Kidney (tissue), 14 donors: Measurements from ENCODE around the gene MAPK10. TPM values are rescaled to one million over a fixed set of nuclear protein-coding genes. Genes with fewer than 3 reads are reported as not detected.

Source experiments
- DNase-seq, 5 donors: peaks; one replicate each; pipeline ENCODE4 v3.0.0-alpha.2; 2013 to 2020
- FAIRE-seq: peaks from 2 replicates; lab custom pipeline; 2012; peaks lifted over from hg19 to GRCh38; lab: Jason Lieb, UNC
- H3K27ac ChIP-seq, 2 donors: one replicate each; pipeline ENCODE4 v1.7.0; 2013; ENCODE audit warnings: low read depth in 2 of 2, low read length in 2 of 2, inconsistent platforms in 1 of 2
- H3K27me3 ChIP-seq: one replicate; pipeline ENCODE4 v1.7.1; 2013; ENCODE audit warnings: low read length, inconsistent platforms; ENCODE audit not compliant: control insufficient read depth, insufficient read depth
- H3K36me3 ChIP-seq, 3 donors: one replicate each; pipeline versions ENCODE4 v1.7.0 to v1.7.1; 2013; ENCODE audit warnings: low read length in 3 of 3, control low read depth in 1 of 3, inconsistent platforms in 1 of 3; ENCODE audit not compliant: insufficient read depth in 3 of 3, control insufficient read depth in 2 of 3
- H3K4me1 ChIP-seq, 3 donors: one replicate each; pipeline versions ENCODE4 v1.7.0 to v1.7.1; 2013; ENCODE audit warnings: low read length in 3 of 3, inconsistent platforms in 1 of 3, low read depth in 1 of 3; ENCODE audit not compliant: control insufficient read depth in 2 of 3, insufficient read depth in 2 of 3
- H3K4me3 ChIP-seq, 3 donors: one replicate each; pipeline versions ENCODE4 v1.7.0 to v1.8.1; 2013; ENCODE audit warnings: low read length in 3 of 3, control low read depth in 1 of 3, inconsistent platforms in 1 of 3
- H3K9ac ChIP-seq, 3 donors: one replicate each; pipeline versions ENCODE4 v1.7.0 to v1.7.1; 2013; ENCODE audit warnings: low read length in 3 of 3, control low read depth in 1 of 3, inconsistent platforms in 1 of 3
- H3K9me3 ChIP-seq, 3 donors: one replicate each; pipeline versions ENCODE4 v1.7.0 to v1.7.1; 2013; ENCODE audit warnings: low read length in 3 of 3, control low read depth in 1 of 3, inconsistent platforms in 1 of 3; ENCODE audit not compliant: control insufficient read depth in 2 of 3, insufficient read depth in 1 of 3
- intact Hi-C: fragments of 100-400 bp; cut with DNase I; formaldehyde crosslinking; loops from one replicate; pipeline ENCODE4 v1.11.1; 2022
- polyA plus RNA-seq: library from polyadenylated mRNA; stranded (reverse); fragments of 350-450 nt; fragmentation: Illumina TruSeq; extraction: RNeasy Lipid Tissue Mini Kit (QIAGEN cat#74804); gene quantifications from one replicate; pipeline ENCODE4 v1.2.3, GENCODE V29; 2014; ENCODE audit warnings: low read depth, low replicate concordance; ENCODE audit not compliant: insufficient read depth
- total RNA-seq: library from RNA; stranded (reverse); fragmentation: NEBNext Ultra II Directional; extraction: Animal tissue kit (Norgen Biotek cat#: 25700); gene quantifications from one replicate; pipeline ENCODE4 v1.2.1, GENCODE V29; 2021
- TF ChIP-seq, protein P1 (sequence below): IDR thresholded peaks from 3 replicates; pipeline ENCODE4 v1.5.1; 2012; ENCODE audit warnings: mild to moderate bottlenecking, moderate library complexity, borderline replicate concordance; ENCODE audit not compliant: insufficient read depth; ENCODE audit errors: extremely low read depth
- donor health status: control.
- donor health status: control.
- donor health status: control.
- donor health status: control.
- donor health status: control.
- donor health status: DM: yes; HTN: yes; CAD: no.
- donor health status: Normal renal cell carcinoma (clear cell type).

MAPK10 gene
- total and polyA plus RNA-seq, 2 donors from 2014 or later: 27.6 to 54.5 TPM

DNA sequence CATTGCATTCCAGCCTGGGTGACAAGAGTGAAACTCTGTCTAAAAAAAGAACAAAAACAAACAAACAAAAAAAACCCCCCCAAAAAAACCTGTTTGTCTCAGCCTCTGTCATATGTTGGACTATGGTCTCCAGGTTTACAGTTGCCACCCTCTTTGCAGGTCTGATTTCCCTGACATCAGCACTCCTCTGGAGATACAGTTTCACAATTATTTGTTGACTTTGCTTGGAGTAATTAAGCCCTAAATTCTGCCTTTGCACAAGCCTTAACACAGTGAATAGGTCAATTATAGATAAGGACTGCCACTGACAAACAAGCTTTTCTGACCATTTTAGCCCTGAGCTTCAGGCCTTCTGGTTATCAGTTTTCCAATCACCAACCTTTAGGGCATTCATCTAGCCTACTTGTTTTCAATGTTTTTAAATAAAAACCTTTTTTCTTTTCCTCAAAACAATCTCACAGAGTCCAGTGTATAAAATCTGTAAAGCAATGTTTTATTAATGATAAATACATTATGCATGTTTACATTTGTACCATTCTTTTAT, 20.4 kb upstream of the MAPK10 start:
- DNase-seq: no peak
- intact Hi-C loops: no loop called here
- no peaks in the 10 kb centered on the region for H3K4me1 ChIP-seq
- H3K27me3 ChIP-seq: no peaks in the 10 kb centered on the region
- TF ChIP-seq, protein P1, sequence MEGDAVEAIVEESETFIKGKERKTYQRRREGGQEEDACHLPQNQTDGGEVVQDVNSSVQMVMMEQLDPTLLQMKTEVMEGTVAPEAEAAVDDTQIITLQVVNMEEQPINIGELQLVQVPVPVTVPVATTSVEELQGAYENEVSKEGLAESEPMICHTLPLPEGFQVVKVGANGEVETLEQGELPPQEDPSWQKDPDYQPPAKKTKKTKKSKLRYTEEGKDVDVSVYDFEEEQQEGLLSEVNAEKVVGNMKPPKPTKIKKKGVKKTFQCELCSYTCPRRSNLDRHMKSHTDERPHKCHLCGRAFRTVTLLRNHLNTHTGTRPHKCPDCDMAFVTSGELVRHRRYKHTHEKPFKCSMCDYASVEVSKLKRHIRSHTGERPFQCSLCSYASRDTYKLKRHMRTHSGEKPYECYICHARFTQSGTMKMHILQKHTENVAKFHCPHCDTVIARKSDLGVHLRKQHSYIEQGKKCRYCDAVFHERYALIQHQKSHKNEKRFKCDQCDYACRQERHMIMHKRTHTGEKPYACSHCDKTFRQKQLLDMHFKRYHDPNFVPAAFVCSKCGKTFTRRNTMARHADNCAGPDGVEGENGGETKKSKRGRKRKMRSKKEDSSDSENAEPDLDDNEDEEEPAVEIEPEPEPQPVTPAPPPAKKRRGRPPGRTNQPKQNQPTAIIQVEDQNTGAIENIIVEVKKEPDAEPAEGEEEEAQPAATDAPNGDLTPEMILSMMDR: no peak
- no peak overlapping the region for H3K4me3 ChIP-seq
- no peak for FAIRE-seq
- no peaks in the 10 kb centered on the region for H3K36me3 ChIP-seq
- no peak overlapping the region for H3K27ac ChIP-seq
- H3K9ac ChIP-seq: no peak overlapping the region
- no peaks in the 10 kb centered on the region for H3K9me3 ChIP-seq

DNA sequence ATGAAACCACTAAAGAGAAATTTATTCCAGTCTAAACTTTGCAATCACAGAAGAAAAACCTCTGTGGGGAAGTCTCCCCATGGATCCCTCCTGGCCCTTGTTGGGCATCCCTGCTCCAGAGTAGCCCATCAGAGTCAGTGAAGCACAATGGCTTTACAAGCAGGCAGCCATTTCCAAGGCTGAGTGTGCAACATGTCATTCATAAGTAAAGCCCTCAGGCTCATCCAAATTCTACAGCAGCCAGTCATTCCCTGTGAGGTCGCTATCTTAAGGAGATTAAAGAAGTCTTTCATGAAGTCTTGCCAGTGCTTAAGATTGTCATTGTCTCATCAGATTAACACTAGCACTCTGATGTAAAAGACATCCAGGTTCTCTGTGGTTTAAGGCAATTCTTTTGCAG, 17.0 kb upstream of the MAPK10 start:
- TF ChIP-seq, protein P1: no peak
- no peak overlapping the region for H3K27ac ChIP-seq
- FAIRE-seq: no peak

DNA sequence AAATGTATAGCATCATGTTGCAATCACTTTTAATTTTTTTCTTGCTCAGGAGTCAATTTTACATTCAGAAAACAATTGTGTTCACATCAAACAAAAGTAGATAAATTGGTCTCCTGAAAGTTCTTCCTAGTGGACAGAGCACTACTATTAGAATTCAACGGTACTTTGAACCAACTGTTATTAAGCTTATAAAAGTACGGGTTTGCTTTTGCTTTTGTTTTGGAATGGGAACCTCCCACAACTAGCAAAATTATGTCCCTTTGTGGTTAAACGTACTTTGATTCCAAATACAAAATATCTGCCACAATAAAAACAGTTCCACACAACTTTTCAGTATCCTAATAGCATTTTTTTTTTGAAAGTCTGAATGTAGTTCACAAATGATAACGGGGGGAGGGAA, 8.6 kb upstream of the MAPK10 start:
- TF ChIP-seq, protein P1: no peak
- H3K36me3 ChIP-seq: no peaks in the 10 kb centered on the region
- H3K9ac ChIP-seq: no peak overlapping the region
- no peaks in the 10 kb centered on the region for H3K9me3 ChIP-seq
- no peak for DNase-seq
- no peak for FAIRE-seq
- H3K4me1 ChIP-seq: no peaks in the 10 kb centered on the region
- no peaks in the 10 kb centered on the region for H3K27me3 ChIP-seq
- intact Hi-C loops: no loop called here
- no peak overlapping the region for H3K27ac ChIP-seq
- H3K4me3 ChIP-seq: no peak overlapping the region

More for the DNA sequence above, 17.0 kb upstream of the MAPK10 start:
- Histone ChIP-seq H3K4me3 (no peak overlapping the region), H3K9ac (no peak overlapping the region), H3K27me3 (no peaks in the 10 kb centered on the region), H3K36me3 (no peaks in the 10 kb centered on the region), H3K4me1 (no peaks in the 10 kb centered on the region), H3K9me3 (no peaks in the 10 kb centered on the region)
- intact Hi-C loops: no loop called here
- no peak for DNase-seq

DNA sequence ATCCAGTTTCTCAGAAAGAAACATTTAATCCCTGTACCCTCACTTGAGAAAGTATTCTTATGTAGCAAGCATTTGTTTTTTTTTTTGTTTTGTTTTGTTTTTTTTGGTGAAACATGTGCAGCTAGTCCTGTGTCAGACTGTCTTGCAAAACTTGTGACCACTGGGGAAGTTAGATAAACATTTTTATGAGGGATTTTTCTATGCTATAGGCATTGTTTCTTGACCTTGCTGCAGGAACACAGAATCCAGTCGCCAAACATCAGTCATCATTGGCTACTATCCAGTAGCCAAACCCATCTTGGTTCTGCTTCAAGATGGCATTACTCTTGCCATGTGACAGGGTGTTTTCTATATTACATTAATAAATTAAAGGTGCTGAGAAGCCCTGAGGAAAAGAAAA, 7.7 kb upstream of the MAPK10 start:
- no peaks in the 10 kb centered on the region for H3K9me3 ChIP-seq
- H3K27ac ChIP-seq: no peak overlapping the region
- DNase-seq: no peak

More for the DNA sequence above, 7.7 kb upstream of the MAPK10 start:
- intact Hi-C loops: no loop called here
- Histone ChIP-seq H3K27me3 (no peaks in the 10 kb centered on the region), H3K4me1 (no peaks in the 10 kb centered on the region), H3K9ac (no peak overlapping the region), H3K36me3 (no peaks in the 10 kb centered on the region), H3K4me3 (no peak overlapping the region)
- TF ChIP-seq, protein P1: no peak
- no peak for FAIRE-seq
